SH-SY5Y (cell line): Measurements from ENCODE around the gene ALPI.
A peak's percentile ranks its signal among the peaks of the same experiment; 100 is the strongest.

ENCODE experiments used
- GATA2 ChIP-seq: IDR thresholded peaks from 2 replicates; pipeline ENCODE4 v1.6.1; 2011; ENCODE audit warnings: mild to moderate bottlenecking, low read depth, low read length
- GATA3 ChIP-seq: IDR thresholded peaks from 2 replicates; pipeline ENCODE4 v1.6.1; 2011; ENCODE audit warnings: low read depth, mild to moderate bottlenecking, low read length, moderate library complexity

Gene ALPI

GRCh38 chr2:232455426-232456255, at the start of gene ALPI:
Gene ALPI (plus strand): TSS chr2:232456153. CDS start chr2:232456200, 47 bp downstream.
- TF ChIP-seq GATA3 (no peak), GATA2 (no peak)

DNA sequence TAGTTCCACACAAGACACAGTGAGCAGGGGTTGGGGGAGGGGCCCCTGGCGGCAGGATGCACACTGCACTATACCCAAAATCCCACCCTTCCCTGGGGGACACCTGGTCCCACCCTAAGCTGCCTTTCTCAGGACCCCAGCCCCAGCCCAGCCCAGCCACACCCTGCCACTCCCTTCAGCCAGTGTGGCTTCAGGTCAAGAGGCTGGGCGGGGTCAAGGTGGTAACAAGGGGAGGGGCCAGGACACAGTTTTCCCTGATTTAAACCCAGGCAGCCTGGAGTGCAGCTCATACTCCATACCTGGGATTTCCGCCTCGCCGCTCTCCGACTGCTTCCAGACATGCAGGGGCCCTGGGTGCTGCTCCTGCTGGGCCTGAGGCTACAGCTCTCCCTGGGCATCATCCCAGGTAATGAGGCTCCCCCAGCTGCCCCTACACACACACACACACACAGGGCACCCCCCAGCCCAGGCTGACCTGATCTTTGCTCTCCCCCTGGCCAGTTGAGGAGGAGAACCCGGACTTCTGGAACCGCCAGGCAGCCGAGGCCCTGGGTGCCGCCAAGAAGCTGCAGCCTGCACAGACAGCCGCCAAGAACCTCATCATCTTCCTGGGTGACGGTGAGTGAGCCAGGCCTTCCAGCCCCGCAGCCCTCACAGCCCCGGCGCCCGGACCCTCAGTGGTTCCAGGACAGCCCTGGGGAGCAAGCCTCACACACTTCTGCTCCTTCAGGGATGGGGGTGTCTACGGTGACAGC, 49.2 kb upstream of the ALPI start, which contains the start of gene ALPG:
Gene ALPG, plus strand, starts transcription at position 289 of the 755 bp plus-strand sequence. Its CDS starts 51 bp downstream, at position 340.
- TF ChIP-seq GATA3 (no peak), GATA2 (no peak)

GRCh38 chr2:232410238-232410900, 45.6 kb upstream of the ALPI start:
- no peak for TF ChIP-seq GATA3
- no peak for TF ChIP-seq GATA2

DNA sequence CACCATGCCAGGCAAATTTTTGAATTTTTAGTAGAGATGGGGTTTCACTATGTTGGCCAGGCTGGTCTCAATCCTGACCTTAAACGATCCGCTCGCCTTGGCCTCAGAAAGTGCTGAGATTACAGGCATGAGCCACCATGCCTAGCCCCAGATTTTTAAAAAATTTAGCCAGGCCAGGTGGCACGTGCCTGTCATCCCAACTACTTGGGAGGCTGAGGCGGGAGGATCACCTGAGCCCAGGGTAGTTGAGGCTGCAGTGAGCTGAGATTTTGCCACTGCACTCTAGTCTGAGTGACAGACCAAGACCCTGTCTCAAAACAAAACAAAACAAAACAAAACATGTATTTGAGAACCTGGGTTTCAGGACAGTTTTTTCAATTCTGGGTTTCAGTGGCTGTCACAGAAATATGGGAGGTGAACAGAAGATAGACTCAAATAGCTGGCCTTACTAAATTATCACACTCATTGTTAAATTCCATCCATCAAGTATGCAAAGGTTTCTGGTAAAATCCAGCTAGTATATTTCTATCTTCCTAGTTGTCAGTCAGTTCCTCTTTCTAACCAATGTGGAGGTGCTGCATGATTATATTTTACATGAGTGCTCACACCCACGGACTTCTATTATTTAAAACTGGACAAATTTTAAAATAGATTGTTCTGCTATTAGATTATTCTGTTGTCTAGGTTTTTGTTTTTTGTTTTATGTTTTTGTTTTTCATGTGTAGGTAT, 43.9 kb upstream of the ALPI start:
- TF ChIP-seq GATA3 (no peak), GATA2 (no peak)

DNA sequence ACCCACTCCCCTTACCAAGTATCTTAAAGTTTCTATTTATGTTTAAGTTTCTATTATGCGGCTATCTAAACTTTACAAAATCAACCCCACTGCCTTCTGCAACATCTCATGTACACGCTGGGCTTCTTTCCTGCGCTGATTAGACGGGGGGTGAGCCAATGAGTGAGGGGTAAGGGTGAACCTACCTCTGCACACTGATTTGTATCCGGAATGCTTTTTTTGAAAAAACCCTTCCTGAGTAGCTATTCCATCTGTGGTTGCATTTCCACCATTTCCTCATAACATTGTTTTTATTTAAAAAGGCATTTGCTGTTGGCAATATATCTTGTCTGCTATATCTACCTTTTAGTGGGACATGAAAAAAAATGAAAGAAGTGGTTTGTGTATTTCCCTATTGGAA, 43.0 kb upstream of the ALPI start:
- TF ChIP-seq GATA3 = no peak
- no peak for TF ChIP-seq GATA2

DNA sequence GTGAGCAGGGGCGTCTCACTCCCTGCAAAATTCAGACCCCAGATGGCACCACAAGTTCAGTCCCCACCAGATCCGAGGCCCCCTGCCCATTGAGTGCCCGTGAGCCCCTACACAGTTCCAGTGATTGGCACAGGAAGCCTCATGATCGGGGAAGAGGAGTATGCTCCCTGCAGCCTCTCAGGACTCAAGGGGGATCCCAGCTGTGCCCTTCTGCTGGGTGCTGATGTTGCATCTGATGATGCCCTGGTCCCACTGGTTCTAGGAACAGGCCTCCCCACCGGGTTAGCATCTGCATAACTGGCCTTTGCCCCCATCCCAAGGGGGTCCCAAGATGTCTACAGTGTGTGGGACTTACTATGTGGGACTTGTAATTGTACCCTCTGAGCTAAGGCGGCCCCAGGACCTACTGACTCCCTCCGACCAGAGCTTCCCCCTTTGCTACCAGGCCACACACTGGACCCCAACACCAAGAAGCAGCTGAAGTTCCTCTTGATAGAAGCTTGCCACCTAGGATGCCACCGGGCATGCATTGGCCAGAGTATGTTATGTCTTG, 40.7 kb upstream of the ALPI start:
- TF ChIP-seq GATA2 (no peak), GATA3 (no peak)

DNA sequence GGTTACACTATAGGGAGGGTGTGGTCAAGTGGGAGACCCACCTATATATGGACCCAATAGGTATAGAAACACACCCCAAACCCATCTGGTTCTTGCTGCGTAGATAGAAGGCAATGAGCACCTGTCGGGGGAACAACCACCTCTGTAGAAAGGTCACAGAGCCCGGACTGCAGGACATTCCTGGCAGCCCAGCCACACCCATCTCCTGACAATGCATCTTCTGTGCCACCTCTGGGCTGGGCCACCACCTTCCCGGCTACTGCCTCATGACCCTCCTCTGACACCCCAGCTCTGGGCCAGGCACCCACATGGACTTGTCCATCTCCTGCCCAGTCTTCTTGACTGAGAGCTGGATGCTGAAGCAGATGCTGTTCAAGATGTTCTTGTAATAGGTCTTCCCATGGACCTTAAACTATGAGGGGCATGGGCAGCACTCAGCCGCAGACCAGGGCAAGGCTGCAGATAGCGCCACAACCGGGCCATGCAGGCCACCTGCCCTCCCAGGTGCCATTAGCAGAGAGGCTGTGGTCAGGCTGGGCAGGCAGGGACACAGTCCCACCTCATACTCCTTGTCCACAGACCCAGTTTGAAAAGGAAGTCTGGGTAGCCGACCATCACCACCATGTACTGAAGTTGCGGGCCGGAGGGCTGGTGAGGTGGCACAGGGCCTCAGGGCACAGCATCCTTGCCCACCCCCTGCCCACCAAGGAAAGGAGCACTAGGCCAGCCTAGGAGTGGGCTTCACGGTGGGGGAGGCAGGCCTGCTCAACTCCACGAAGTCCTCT, 40.0 kb upstream of the ALPI start:
- TF ChIP-seq GATA3 (no peak), GATA2 (no peak)

- no peak for TF ChIP-seq GATA3
- TF ChIP-seq GATA2 = no peak
Measured at GRCh38 chr2:232416521-232417470, 39.2 kb upstream of the ALPI start.

DNA sequence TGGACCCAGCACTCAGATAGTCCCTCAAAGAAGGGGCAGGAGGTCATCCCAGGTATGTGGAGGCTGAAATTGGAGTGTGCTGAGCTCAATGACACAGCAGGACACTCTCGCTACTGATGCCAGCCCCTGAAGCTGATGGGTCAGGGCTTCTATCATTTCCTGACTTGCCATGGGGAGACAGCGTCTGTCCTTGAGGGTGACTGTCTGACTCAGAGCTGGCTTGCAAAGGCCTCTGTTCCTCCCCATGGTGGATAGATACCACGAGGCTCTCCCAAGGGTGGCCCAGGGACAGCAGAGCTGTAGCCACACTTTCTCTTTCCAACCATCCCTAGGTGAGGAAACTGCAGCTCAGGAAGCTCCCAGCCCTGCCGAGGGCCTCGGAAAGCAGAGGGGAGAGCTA, 38.5 kb upstream of the ALPI start:
- TF ChIP-seq GATA2 (no peak), GATA3 (no peak)

DNA sequence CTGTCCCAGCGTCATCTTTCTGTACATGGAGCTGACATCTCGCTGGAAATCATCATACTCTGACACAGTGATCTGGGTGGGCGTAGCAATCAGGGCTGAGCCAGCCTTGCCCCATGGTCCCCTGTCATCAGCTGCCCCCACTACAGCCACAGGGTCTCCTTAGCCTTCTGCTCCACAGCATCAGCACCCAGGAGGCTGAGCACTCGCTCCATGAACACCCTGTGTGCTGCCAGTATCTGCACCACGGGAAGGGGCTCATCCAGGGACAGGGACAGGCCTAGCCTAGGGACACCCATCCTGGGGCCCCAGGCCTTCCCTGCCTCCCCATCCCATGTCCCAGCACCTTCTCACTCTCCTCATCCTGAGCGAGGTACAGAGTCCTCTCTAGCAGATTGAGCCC, 37.9 kb upstream of the ALPI start:
- TF ChIP-seq GATA2 (no peak), GATA3 (no peak)

GRCh38 chr2:232418466-232419244, 37.3 kb upstream of the ALPI start:
- TF ChIP-seq GATA3 = no peak
- TF ChIP-seq GATA2 = peak; percentile 56; the same call in 1 of the 2 replicates
